Eye (tissue), 1 donor: ENCODE results near the gene KRTAP10-4.
"Not testable (repeated sequence)": the region's sequence is repeated elsewhere in the genome, so short reads cannot be mapped to it uniquely, and the experiment has no call there.

Experiments used
- DNase-seq: peaks from one replicate; pipeline ENCODE4 v3.0.0-alpha.2; 2015

Gene KRTAP10-4

DNA sequence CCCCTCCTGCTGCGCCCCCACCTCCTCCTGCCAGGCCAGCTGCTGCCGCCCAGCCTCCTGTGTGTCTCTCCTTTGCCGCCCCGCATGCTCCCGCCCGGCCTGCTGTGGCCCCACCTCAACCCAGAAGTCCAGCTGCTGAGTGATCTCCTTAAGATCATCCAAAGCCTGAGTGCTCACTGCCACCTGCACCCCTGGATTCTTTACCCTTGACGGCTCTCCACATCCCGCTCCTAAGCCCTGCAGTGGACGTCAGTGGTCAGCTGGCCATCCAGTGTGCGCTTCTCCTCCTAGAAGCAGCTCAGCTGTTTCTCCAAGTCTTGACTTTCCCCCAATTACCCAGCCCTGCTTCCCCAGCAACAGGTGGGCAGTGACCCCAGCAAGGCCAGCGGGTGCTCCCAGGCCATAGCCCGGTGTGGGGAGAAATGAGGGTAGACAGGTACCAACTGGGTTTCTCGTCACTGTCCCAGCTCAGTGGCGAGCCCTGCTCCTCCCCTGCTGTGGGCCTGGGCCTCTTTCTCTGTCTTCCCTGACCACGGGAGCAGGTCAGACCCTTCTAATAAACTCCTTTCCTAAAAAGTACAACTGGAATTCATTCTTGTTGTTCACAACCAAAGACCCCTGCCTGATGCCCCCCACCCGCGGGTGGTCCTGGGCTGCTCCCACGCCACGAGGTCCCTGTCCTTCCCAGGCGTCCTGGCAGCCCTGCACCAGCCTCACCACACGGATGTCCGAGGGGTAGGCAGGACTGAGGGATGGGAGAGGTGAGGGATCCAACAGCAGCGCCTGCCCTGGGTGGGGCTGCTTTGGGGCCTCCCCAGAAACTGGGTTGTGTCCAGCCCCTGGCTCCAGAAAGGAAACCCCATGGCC, 28.3 kb downstream of the KRTAP10-4 start:
- peak; percentile 30 for DNase-seq

GRCh38 chr21:44602463-44602850, 28.9 kb downstream of the KRTAP10-4 start:
- DNase-seq = no peak

- no peak for DNase-seq
These were observed 29.8 kb downstream of the KRTAP10-4 start for GRCh38 chr21:44603109-44603875.

DNA sequence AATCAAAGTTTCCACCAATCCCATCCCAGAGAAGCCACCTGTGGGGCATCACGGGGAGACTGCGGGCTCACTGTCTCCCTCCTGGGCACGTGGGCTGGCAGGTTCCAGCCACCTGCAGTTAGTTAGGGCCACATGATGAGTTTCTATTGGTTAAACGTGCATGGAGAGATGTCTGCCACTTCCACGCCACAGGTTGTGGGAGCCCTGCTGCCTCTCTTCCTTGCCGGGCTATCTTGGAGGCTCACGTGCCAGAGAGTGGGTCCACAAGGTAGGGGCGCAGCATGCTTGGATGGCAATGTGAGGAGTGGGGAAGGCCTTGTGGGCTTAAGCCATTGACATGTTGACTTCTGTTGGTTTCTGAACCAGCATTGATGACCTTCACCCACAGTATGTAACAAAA, 30.4 kb downstream of the KRTAP10-4 start:
- DNase-seq = no peak

- DNase-seq = no peak
These were observed 33.0 kb downstream of the KRTAP10-4 start for GRCh38 chr21:44606495-44606894.

DNA sequence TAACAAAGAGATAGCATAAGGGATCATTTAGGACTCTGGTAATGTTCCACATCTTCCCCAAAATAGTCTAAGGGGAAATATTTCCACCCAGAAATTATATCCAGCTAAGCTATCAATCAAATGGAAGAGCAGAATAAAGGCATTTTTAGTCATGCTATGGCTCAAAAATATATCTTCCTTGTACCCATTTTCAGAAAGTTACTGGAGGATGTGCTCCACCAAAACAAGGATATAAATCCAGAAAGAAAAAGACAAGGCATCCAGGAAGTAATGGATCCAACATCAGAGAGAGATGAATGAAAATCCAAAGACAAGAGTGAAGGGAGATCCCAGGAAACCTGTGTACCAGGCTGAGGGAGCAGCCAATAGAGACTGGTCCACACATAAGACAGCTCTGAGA, 35.7 kb downstream of the KRTAP10-4 start:
- no peak for DNase-seq

DNA sequence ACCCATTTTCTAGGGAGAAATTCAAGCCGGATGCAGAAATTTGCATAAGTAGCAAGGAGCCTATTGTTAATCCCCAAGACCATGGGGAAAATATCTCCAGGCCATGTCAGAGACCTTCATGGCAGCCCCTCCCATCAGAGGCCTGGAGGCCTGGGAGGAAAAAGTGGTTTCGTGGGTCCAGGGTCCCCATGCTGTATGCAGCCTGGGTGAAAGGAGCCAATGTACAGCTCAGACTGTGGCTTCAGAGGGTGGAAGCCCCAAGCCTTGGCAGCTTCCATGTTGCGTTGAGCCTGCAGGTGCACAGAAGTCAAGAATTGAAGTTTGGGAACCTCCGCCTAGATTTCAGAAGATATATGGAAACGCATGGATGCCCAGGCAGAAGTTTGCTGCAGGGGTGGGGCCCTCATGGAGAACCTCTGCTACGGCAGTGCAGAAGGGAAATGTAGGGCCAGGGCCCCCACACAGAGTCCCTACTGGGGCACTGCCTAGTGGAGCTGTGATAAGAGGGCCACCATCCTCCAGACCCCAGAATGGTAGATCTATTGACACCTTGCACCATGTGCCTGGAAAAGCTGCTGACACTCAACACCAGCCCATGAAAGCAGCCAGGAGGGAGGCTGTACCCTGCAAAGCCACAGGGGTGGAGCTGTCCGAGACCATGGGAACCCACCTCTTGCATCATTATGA, 36.8 kb downstream of the KRTAP10-4 start:
- not testable (repeated sequence) for DNase-seq

DNA sequence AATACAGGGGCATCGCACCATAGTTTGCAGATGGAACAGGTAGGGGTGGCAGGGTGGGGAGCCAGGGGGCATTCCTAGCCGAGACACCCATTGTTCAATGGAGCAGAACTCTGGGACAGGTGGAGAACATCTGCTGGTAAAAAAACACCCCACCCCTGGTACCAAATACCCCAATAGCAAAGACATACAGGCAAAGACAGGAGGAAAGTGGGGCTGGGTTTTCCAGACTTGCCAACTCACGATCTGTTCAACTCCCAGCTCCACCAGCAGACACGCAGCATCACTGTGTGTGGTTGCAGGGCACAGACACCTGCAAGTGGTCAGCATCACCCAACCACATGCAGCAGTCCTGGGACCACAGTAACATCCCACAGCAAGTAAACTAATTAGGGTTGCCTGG, 38.0 kb downstream of the KRTAP10-4 start:
- no peak for DNase-seq

- DNase-seq = no peak
These were observed 38.5 kb downstream of the KRTAP10-4 start, which contains the start of gene KRTAP10-8 for GRCh38 chr21:44612029-44612486. Gene KRTAP10-8, plus strand, starts transcription at chr21:44612079. Its CDS starts 22 bp downstream, at chr21:44612101.

DNA sequence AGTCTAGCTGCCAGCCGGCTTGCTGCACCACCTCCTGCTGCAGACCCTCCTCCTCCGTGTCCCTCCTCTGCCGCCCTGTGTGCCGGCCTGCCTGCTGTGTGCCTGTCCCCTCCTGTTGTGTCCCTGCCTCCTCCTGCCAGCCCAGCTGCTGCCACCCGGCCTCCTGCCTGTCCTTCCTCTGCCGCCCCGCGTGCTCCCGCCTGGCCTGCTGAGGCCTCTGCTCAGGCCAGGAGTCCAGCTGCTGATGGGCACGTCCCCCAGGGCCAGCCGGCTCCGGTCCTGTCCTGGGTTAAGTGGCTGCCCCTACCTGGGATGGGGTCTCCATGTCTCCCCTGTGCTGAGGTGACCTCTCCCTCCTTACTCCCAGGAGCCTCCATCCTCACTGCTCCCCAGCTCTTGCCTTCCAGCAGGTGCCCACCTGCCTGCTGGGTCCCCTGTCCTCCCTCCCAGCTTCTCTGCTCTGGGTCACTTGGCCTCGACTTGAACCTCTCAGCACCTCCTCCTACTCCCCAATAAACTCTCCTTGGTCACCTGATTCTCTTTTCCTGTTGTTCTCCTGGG, 39.2 kb downstream of the KRTAP10-4 start:
- no peak for DNase-seq

DNA sequence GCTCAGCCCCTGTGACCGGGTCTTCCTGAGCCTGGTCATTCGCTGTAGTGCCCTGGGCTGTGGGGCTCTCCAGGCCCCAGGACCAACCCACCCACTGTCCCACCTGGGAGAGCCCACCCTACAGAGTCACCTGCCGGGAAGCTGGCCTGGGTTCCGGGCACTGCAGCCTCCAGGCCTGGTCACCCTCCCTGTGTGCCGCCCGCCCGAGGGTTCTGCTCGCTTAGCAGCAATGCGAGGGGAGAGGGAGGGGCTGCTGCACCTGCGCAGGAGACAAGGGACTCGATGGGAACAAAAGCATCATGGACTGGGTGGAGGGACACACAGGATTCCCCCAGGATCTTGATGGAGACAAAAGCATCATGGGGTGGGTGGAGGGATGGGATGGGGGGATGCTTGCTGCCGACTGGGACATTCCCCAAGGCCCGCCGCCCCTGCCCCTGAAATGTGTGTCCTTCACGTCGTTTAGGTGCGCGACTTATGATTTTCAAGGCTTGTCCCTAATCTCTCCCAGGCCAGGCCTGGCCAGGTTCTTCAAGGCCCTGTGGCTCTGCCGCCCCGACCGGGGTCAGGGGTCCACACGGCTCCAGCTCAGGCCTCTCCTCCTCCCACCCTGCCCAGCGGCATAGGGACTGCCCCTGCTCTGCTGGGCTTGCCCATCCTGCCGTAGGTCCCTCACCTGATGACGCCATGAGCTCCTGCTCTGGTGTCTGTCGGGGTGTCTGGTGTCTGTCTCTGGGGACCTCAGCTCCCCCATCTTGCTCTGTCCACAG, 40.0 kb downstream of the KRTAP10-4 start:
- no peak for DNase-seq

DNA sequence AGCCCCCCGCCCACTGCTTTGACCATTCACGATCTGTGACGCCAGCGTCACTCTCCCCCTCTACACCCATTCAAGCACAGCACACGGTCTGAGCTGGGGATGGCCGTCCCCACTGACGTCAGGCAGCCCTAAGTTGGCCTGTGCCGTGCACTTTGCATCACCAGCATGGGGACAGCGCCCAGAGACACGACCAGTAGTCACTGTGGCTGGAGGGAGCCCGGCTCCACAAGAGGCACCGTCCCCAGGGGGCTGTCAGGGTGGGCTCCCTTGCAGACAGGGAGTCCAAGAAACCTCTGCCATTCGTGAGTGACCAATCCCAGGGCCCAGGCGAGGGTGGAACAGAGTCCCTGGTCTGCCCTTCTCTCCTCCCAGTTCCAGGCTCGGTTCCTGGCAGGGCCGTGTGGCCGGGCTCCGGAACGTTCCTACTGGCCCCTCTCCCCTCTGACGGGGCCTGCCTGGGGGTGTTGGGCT, 40.7 kb downstream of the KRTAP10-4 start:
- DNase-seq = no peak

DNA sequence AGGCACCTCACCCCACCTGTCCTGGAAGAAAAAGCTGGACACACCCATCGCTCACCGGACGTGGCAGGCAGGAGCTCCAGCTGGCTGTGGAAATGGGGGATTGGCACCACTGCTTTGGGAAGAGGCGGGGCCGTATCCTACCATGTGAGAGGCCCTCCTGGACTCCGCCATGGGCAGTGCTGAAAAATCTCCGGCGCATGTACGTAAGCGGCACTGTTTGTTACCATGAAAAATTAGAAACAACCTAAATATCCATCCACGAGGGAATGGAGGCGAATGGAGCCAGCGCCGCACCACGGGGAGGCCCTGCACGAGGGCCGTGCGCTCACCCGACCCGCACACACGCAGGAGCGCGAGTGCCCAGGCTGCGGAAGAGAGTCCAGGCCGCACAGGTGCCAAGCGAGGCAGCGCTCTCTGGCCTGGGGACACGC, 41.4 kb downstream of the KRTAP10-4 start:
- no peak for DNase-seq

DNA sequence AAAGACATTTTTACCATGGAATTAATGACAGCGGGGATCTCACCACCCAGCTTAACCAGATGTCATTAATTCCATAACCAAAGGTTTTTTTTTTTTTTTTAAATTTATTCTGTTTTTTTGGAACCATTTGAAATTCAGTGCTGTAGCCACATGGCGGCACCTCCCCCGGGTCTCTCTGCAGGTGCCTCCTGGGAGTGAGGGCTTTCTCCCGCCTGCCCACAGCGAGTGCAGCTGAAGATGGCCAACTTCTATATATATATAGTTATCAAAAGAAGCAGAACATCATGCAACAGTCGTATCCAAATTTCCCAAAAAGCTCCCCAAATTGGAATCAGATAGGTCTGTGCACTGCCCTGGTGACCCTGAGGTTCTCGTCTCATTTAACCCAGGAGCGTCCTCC, 41.9 kb downstream of the KRTAP10-4 start:
- DNase-seq = no peak

GRCh38 chr21:44615911-44616590, 42.5 kb downstream of the KRTAP10-4 start:
- peak; percentile 62 for DNase-seq

DNA sequence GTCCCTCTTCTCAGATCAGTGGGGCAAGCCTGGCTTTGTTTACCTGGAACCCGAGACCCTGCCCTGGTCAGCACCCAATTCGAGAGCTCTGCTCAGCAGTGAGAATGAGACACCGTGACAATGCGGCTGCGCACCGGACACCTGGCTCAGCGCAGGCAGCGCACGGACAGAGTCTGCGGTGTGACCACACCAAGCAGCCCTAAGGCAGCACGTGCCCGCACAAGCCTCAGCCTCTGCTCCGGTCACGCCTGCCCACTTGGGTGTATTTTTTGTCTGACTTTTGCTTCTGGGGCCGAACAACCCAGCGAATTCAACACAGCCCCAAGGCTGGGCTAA, 43.0 kb downstream of the KRTAP10-4 start:
- DNase-seq = no peak

DNA sequence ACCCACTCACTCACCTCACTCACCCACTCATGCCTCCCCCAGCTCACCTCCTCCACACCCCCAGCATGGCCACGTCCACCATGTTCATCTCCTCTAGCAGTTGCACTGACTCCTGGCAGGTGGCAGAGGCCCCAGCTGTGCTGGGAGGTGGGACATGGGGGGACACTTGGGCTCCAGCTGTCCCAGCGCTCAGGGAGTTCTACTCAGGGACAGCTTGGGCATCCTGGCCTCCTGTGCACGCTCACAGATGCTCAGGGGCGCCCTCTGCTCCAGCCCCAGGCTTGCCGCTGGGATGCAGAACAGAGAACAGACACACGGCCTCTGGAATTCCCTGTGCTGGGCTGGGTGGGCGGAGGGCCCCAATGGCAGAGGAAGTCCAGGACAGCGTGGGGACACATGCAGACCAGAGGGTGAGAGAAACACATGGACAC, 43.6 kb downstream of the KRTAP10-4 start:
- no peak for DNase-seq

GRCh38 chr21:44618504-44618903, 45.0 kb downstream of the KRTAP10-4 start:
- no peak for DNase-seq

- DNase-seq = no peak
These were observed 45.4 kb downstream of the KRTAP10-4 start for GRCh38 chr21:44618909-44619308.

- DNase-seq = no peak
These were observed 46.4 kb downstream of the KRTAP10-4 start for GRCh38 chr21:44619886-44620285.

DNA sequence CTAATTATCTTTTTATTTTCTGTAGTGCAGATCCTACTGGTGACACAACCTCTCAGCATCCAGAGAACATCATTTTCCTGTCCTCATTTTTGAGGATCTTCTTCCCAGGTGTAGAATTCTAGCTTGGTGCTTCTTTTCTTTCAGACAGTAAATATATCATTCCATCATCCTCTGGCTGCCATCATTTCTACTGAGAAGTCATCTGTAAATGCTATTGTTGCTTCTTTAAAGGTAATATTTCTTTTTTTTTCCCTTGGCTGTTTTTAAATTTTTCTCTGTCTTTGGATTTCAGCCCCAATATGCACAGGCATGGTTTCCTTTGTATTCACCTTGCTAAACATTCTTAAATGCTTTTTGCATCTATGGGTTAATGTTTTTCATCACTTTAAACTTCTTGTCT, 50.0 kb downstream of the KRTAP10-4 start:
- DNase-seq = no peak
